Measurements from ENCODE around the gene SLC25A30. TPM values are rescaled to one million over a fixed set of nuclear protein-coding genes. Genes with fewer than 3 reads are reported as not detected.

SLC25A30 gene
- total and polyA plus RNA-seq, 2 of the 13 experiments (the other 11 are each of a cell fraction or from before 2014, with no cell fraction given): 19.6 to 22.5 TPM

DNA sequence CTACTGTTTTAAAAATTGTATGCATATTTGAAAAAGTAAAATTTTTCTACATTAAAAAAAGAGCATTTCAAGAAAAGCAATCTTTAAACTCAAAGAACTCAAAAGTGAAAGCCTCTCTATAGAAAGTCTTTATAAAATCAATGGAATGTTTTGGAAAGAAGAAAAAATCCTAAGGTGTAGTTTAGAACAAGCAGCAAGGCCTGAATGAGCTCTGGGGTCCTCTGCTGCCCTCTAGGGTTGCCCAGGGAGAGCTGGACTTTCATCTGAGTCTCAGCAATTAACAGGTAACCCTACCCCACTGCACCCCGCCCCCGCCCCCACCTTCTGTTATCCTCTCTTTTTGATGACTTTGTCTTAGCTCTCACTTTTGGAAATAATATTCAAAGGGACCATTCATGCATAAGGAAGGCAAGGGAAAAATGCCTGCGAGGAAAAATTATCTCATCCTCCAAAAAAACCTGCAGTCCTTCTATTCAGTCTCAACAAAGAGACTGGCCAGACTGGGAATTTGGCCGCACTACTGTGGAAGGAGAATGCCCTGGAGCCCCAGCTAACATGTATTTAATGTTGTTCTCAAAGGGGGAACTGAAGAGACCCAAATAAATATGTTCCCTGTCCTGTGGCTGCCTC is 24.1 kb downstream of the SLC25A30 start (continued):
- TF ChIP-seq, protein P1, sequence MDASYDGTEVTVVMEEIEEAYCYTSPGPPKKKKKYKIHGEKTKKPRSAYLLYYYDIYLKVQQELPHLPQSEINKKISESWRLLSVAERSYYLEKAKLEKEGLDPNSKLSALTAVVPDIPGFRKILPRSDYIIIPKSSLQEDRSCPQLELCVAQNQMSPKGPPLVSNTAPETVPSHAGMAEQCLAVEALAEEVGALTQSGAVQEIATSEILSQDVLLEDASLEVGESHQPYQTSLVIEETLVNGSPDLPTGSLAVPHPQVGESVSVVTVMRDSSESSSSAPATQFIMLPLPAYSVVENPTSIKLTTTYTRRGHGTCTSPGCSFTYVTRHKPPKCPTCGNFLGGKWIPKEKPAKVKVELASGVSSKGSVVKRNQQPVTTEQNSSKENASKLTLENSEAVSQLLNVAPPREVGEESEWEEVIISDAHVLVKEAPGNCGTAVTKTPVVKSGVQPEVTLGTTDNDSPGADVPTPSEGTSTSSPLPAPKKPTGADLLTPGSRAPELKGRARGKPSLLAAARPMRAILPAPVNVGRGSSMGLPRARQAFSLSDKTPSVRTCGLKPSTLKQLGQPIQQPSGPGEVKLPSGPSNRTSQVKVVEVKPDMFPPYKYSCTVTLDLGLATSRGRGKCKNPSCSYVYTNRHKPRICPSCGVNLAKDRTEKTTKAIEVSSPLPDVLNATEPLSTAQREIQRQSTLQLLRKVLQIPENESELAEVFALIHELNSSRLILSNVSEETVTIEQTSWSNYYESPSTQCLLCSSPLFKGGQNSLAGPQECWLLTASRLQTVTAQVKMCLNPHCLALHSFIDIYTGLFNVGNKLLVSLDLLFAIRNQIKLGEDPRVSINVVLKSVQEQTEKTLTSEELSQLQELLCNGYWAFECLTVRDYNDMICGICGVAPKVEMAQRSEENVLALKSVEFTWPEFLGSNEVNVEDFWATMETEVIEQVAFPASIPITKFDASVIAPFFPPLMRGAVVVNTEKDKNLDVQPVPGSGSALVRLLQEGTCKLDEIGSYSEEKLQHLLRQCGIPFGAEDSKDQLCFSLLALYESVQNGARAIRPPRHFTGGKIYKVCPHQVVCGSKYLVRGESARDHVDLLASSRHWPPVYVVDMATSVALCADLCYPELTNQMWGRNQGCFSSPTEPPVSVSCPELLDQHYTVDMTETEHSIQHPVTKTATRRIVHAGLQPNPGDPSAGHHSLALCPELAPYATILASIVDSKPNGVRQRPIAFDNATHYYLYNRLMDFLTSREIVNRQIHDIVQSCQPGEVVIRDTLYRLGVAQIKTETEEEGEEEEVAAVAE (CRISPR knock-in tag; IDR thresholded peaks at IDR 0.05; ENCODE audit: borderline replicate concordance): no peak
- TF ChIP-seq SMC3 (IDR thresholded peaks at IDR 0.05; ENCODE audit: low read length) (peak; percentile 23; the same call in 1 of the 2 replicates), GLI4 (CRISPR knock-in tag; IDR thresholded peaks at IDR 0.05; ENCODE audit: borderline replicate concordance) (no peak), ZNF138 (CRISPR knock-in tag; IDR thresholded peaks at IDR 0.05; ENCODE audit: low read depth) (no peak), ZNF674 (CRISPR knock-in tag; IDR thresholded peaks at IDR 0.05; ENCODE audit: low read depth) (no peak), ARNTL (CRISPR knock-in tag; IDR thresholded peaks at IDR 0.05) (no peak), HNF4A (CRISPR knock-in tag; IDR thresholded peaks at IDR 0.05) (peak; percentile 28; the same call in 1 of the 2 replicates), SMAD1 (CRISPR knock-in tag; IDR thresholded peaks at IDR 0.05; ENCODE audit: borderline replicate concordance, low read depth) (no peak), KLF15 (CRISPR knock-in tag; IDR thresholded peaks at IDR 0.05; ENCODE audit: borderline replicate concordance) (no peak), ZBTB8A (CRISPR knock-in tag; IDR thresholded peaks at IDR 0.05; ENCODE audit: borderline replicate concordance, low read depth) (no peak)
- TF ChIP-seq, protein P2, sequence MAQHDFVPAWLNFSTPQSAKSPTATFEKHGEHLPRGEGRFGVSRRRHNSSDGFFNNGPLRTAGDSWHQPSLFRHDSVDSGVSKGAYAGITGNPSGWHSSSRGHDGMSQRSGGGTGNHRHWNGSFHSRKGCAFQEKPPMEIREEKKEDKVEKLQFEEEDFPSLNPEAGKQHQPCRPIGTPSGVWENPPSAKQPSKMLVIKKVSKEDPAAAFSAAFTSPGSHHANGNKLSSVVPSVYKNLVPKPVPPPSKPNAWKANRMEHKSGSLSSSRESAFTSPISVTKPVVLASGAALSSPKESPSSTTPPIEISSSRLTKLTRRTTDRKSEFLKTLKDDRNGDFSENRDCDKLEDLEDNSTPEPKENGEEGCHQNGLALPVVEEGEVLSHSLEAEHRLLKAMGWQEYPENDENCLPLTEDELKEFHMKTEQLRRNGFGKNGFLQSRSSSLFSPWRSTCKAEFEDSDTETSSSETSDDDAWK (CRISPR knock-in tag; IDR thresholded peaks at IDR 0.05): no peak
- TF ChIP-seq, protein P3, sequence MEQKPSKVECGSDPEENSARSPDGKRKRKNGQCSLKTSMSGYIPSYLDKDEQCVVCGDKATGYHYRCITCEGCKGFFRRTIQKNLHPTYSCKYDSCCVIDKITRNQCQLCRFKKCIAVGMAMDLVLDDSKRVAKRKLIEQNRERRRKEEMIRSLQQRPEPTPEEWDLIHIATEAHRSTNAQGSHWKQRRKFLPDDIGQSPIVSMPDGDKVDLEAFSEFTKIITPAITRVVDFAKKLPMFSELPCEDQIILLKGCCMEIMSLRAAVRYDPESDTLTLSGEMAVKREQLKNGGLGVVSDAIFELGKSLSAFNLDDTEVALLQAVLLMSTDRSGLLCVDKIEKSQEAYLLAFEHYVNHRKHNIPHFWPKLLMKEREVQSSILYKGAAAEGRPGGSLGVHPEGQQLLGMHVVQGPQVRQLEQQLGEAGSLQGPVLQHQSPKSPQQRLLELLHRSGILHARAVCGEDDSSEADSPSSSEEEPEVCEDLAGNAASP (CRISPR knock-in tag; IDR thresholded peaks at IDR 0.05; ENCODE audit: borderline replicate concordance): no peak
- TF ChIP-seq, protein P4, sequence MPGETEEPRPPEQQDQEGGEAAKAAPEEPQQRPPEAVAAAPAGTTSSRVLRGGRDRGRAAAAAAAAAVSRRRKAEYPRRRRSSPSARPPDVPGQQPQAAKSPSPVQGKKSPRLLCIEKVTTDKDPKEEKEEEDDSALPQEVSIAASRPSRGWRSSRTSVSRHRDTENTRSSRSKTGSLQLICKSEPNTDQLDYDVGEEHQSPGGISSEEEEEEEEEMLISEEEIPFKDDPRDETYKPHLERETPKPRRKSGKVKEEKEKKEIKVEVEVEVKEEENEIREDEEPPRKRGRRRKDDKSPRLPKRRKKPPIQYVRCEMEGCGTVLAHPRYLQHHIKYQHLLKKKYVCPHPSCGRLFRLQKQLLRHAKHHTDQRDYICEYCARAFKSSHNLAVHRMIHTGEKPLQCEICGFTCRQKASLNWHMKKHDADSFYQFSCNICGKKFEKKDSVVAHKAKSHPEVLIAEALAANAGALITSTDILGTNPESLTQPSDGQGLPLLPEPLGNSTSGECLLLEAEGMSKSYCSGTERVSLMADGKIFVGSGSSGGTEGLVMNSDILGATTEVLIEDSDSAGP (CRISPR knock-in tag; IDR thresholded peaks at IDR 0.05; ENCODE audit: borderline replicate concordance): no peak
- TF ChIP-seq, protein P5, sequence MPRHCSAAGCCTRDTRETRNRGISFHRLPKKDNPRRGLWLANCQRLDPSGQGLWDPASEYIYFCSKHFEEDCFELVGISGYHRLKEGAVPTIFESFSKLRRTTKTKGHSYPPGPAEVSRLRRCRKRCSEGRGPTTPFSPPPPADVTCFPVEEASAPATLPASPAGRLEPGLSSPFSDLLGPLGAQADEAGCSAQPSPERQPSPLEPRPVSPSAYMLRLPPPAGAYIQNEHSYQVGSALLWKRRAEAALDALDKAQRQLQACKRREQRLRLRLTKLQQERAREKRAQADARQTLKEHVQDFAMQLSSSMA (CRISPR knock-in tag; IDR thresholded peaks at IDR 0.05): no peak
- TF ChIP-seq, protein P6, sequence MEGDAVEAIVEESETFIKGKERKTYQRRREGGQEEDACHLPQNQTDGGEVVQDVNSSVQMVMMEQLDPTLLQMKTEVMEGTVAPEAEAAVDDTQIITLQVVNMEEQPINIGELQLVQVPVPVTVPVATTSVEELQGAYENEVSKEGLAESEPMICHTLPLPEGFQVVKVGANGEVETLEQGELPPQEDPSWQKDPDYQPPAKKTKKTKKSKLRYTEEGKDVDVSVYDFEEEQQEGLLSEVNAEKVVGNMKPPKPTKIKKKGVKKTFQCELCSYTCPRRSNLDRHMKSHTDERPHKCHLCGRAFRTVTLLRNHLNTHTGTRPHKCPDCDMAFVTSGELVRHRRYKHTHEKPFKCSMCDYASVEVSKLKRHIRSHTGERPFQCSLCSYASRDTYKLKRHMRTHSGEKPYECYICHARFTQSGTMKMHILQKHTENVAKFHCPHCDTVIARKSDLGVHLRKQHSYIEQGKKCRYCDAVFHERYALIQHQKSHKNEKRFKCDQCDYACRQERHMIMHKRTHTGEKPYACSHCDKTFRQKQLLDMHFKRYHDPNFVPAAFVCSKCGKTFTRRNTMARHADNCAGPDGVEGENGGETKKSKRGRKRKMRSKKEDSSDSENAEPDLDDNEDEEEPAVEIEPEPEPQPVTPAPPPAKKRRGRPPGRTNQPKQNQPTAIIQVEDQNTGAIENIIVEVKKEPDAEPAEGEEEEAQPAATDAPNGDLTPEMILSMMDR (CRISPR knock-in tag; IDR thresholded peaks at IDR 0.05): peak; percentile 66

All from HepG2 (cell line).